HFFc6 (cell line): ENCODE results near the gene HSPA1B. TPM values are rescaled to one million over a fixed set of nuclear protein-coding genes. Genes with fewer than 3 reads are reported as not detected.
"Not testable (repeated sequence)": the region's sequence is repeated elsewhere in the genome, so short reads cannot be mapped to it uniquely, and the experiment has no call there.

Source experiments
- DNase-seq: peaks from one replicate; pipeline ENCODE4 v3.0.0-alpha.2; 2018
- H3K27ac Mint-ChIP-seq: 2 replicates; pipeline ENCODE4 v1.8.0; 2020; ENCODE audit warnings: mild to moderate bottlenecking, mixed read lengths
- H3K27me3 Mint-ChIP-seq: 2 replicates; pipeline ENCODE4 v1.8.0; 2021; ENCODE audit warnings: mild to moderate bottlenecking, moderate library complexity, mixed read lengths; ENCODE audit not compliant: insufficient read depth
- H3K36me3 Mint-ChIP-seq: 2 replicates; pipeline ENCODE4 v1.8.0; 2021; ENCODE audit warnings: low read depth, mixed read lengths
- H3K4me1 Mint-ChIP-seq: 2 replicates; pipeline ENCODE4 v1.8.0; 2020; ENCODE audit warnings: low read depth, mixed read lengths
- H3K4me3 Mint-ChIP-seq: 2 replicates; pipeline ENCODE4 v1.8.0; 2020; ENCODE audit warnings: mild to moderate bottlenecking, moderate library complexity, mixed read lengths
- H3K9me3 Mint-ChIP-seq: 2 replicates; pipeline ENCODE4 v1.8.0; 2020; ENCODE audit warnings: mild to moderate bottlenecking, mixed read lengths
- CTCF ChIP-seq: fragments of 200-600 bp; sonication (generic); IDR thresholded peaks from 2 replicates; pipeline ENCODE4 v1.5.0; 2021; ENCODE audit warnings: antibody characterized with exemption, mild to moderate bottlenecking
- total RNA-seq, 6 experiments: library from RNA; stranded (reverse); fragmentation: NEBNext Ultra II Directional; extraction: Animal tissue kit (Norgen Biotek cat#: 25700); gene quantifications; 2 replicates in 1 of 6; 3 replicates in 5 of 6; pipeline ENCODE4 v1.2.3, GENCODE V29; 2021

HSPA1B gene
- total RNA-seq, 6 experiments from 2014 or later = 95.5 to 116 (median 98.9) TPM

DNA sequence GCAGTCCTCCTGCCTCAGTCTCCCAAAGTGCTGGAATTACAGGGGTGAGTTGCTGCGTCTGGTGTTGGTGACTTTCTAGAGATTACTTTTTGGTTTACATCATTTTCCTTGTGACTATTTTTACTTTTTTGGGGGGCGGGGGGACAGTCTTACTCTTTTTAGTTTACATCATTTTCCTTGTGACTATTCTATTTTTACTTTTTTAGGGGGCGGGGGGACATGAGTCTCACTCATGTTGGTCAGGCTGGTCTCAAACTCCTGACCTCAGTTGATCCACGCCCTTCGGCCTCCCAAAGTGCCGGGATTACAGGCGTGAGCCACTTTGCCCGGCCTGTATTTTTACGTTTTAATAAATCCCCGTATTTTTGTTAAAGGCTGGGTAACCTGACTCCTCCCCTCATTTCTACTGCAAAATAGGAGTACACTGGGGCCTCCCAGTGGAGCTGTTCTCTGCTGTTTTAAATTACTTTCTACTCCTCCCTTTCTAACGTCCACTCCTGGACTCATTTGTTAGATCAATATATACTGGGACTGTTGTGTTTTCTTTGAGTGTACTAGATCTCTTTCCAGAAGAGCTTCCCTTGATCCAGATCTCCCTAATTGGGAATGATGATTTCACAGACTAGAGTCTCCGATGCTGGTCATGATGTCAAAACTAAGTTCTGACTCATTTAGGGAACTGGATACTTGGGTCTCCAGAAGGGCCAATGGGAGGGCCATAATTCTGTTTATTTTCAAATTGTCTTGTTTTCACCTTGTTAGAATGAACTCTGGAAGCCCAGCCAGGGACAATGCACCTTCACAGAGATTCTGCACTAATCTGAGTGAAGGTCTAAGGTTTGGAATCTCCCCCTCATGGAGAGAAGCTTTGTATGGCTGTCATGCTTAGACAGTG lies 9.2 kb downstream of the HSPA1B start:
- TF ChIP-seq CTCF = 0 out of 2 replicates have a peak, but pooled peaks have one; percentile 32
- peaks cover 47% of the 10 kb centered on the region for H3K36me3 Mint-ChIP-seq
- peak overlapping the region; percentile 99 for H3K27ac Mint-ChIP-seq
- peaks cover 24% of the 10 kb centered on the region for H3K27me3 Mint-ChIP-seq
- H3K9me3 Mint-ChIP-seq = peaks cover 10% of the 10 kb centered on the region; the same call in 1 of the 2 replicates
- peaks cover 38% of the 10 kb centered on the region for H3K4me1 Mint-ChIP-seq
- peak; percentile 60 for DNase-seq
- peak overlapping the region; percentile 97 for H3K4me3 Mint-ChIP-seq

DNA sequence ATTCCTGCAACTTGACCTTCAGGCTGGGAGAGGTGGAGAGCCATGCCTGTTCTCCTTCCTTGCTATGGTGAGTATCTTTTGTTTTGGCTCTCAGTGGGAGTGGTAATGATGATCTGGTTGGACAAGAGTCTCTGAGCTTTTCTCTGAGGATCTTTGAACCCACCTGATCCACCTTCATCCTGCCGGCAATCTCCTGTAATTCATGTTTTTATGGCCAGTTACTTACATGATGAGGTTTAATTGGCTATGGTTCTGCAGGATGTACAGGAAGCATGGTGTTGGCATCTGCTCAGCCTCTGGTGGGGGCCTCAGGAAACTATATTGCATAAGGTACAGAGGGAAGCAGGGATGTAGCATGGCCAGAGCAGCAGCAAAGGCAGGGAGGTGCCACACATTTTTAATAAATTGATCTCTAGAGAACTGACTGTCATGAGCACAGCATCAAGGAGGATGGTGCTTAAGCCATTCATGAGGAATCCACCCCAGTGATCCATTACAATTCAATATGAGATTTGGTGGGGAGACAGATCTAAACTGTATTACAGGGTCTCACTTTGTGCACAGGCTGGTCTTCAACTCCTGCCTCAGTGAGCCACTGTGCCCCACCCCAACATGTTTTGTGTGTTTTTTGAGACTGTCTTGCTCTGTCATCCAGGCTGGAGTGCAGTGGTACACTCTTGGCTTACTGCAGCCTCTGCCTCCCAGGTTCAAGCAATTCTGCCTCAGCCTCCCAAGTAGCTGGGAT lies 10.0 kb downstream of the HSPA1B start:
- Mint-ChIP-seq H3K9me3 (peaks cover 10% of the 10 kb centered on the region; the same call in 1 of the 2 replicates), H3K36me3 (peaks cover 47% of the 10 kb centered on the region), H3K4me1 (peaks cover 38% of the 10 kb centered on the region), H3K27me3 (peaks cover 24% of the 10 kb centered on the region), H3K27ac (peak overlapping the region; percentile 99), H3K4me3 (peak overlapping the region; percentile 97)
- no peak for DNase-seq
- no peak for TF ChIP-seq CTCF

- peaks cover 10% of the 10 kb centered on the region; the same call in 1 of the 2 replicates for H3K9me3 Mint-ChIP-seq
- DNase-seq = not testable (repeated sequence)
- H3K36me3 Mint-ChIP-seq = peaks cover 47% of the 10 kb centered on the region
- peaks cover 38% of the 10 kb centered on the region for H3K4me1 Mint-ChIP-seq
- peaks cover 24% of the 10 kb centered on the region for H3K27me3 Mint-ChIP-seq
- peak overlapping the region; percentile 97 for H3K4me3 Mint-ChIP-seq
- peak overlapping the region; percentile 99; the same call in 1 of the 2 replicates for H3K27ac Mint-ChIP-seq
Measured at GRCh38 chr6:31838114-31838553, 10.6 kb downstream of the HSPA1B start.

DNA sequence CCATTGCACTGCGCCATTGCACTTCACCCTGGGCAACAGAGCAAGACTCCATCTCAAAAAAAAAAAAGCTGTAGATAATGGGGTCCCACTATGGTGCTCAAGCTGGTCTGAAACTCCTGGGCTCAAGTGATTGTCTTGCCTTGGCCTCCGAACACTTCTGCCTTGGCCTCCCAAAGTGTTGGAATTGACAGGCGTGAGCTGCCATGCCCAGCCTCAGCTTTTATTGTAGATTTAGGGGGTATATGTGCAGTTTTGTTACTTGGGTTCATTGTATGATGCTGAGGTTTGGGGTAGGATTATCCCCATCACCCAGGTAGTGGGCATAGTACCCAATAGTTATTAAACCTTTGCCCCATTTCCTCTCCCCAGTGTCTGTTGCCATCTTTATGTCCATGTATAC lies 11.4 kb downstream of the HSPA1B start:
- Mint-ChIP-seq H3K4me3 (peak overlapping the region; percentile 97), H3K27ac (peak overlapping the region; percentile 35), H3K4me1 (peaks cover 38% of the 10 kb centered on the region), H3K9me3 (peaks cover 10% of the 10 kb centered on the region; the same call in 1 of the 2 replicates), H3K27me3 (peaks cover 25% of the 10 kb centered on the region), H3K36me3 (peaks cover 47% of the 10 kb centered on the region)
- DNase-seq = no peak
- TF ChIP-seq CTCF = no peak

DNA sequence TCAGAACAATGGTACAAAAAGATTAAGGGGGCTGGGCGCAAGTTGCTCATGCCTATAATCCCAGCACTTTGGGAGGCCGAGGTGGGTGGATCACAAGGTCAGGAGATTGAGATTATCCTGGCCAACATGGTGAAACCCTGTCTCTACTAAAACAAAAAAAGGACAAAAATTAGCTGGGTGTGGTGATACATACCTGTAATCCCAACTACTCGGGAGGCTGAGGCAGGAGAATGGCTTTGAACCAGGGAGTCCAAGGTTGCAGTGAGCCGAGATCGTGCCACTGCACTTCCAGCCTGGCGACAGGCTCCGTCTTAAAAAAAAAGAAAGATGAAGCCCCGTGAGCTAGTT lies 12.2 kb downstream of the HSPA1B start:
- H3K27me3 Mint-ChIP-seq = peaks cover 22% of the 10 kb centered on the region
- H3K36me3 Mint-ChIP-seq = peaks cover 44% of the 10 kb centered on the region
- H3K4me1 Mint-ChIP-seq = peaks cover 31% of the 10 kb centered on the region
- H3K9me3 Mint-ChIP-seq = peaks cover 10% of the 10 kb centered on the region; the same call in 1 of the 2 replicates
- not testable (repeated sequence) for H3K4me3 Mint-ChIP-seq, DNase-seq
- H3K27ac Mint-ChIP-seq = peak overlapping the region; percentile 35; the same call in 1 of the 2 replicates

GRCh38 chr6:31842053-31842452 lies 14.5 kb downstream of the HSPA1B start:
- H3K27me3 Mint-ChIP-seq = peaks cover 1% of the 10 kb centered on the region; the same call in 1 of the 2 replicates
- TF ChIP-seq CTCF = no peak
- H3K9me3 Mint-ChIP-seq = no peaks in the 10 kb centered on the region
- peaks cover 19% of the 10 kb centered on the region for H3K4me1 Mint-ChIP-seq
- H3K27ac Mint-ChIP-seq = 0 out of 2 replicates have a peak overlapping the region, but pooled peaks have one; percentile 16
- H3K36me3 Mint-ChIP-seq = peaks cover 27% of the 10 kb centered on the region
- no peak overlapping the region for H3K4me3 Mint-ChIP-seq
- DNase-seq = no peak
